Gastroesophageal sphincter (tissue), 3 donors: ENCODE measurements around the gene PARP12.

Experiments used
- EP300 ChIP-seq: sonication (generic); formaldehyde crosslinking; IDR thresholded peaks from one replicate; pipeline ENCODE4 v1.6.1; 2017; ENCODE audit warnings: antibody characterized with exemption, mild to moderate bottlenecking
- POLR2AphosphoS5 ChIP-seq: sonication (generic); formaldehyde crosslinking; IDR thresholded peaks from one replicate; pipeline ENCODE4 v1.6.1; 2017; ENCODE audit warnings: antibody characterized with exemption
- TF ChIP-seq, protein P1 (sequence below), 4 experiments: fragments of 200-600 bp in 2 of 4; fragments of 450-650 bp in 2 of 4; sonication (generic) in 1 of 4; IDR thresholded peaks; one replicate each; pipeline ENCODE4 v1.5.1; 2017 to 2019; ENCODE audit warnings: antibody characterized with exemption in 4 of 4, mild to moderate bottlenecking in 2 of 4, moderate library complexity in 2 of 4

GRCh38 chr7:140033036-140033435 lies 29.7 kb downstream of the PARP12 start:
- TF ChIP-seq, protein P1, sequence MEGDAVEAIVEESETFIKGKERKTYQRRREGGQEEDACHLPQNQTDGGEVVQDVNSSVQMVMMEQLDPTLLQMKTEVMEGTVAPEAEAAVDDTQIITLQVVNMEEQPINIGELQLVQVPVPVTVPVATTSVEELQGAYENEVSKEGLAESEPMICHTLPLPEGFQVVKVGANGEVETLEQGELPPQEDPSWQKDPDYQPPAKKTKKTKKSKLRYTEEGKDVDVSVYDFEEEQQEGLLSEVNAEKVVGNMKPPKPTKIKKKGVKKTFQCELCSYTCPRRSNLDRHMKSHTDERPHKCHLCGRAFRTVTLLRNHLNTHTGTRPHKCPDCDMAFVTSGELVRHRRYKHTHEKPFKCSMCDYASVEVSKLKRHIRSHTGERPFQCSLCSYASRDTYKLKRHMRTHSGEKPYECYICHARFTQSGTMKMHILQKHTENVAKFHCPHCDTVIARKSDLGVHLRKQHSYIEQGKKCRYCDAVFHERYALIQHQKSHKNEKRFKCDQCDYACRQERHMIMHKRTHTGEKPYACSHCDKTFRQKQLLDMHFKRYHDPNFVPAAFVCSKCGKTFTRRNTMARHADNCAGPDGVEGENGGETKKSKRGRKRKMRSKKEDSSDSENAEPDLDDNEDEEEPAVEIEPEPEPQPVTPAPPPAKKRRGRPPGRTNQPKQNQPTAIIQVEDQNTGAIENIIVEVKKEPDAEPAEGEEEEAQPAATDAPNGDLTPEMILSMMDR (IDR thresholded peaks at IDR 0.05): no peak
- TF ChIP-seq EP300: no peak
- no peak for TF ChIP-seq POLR2AphosphoS5
